ENCODE results near the gene KCNK4.
"Not testable (repeated sequence)": the region's sequence is repeated elsewhere in the genome, so short reads cannot be mapped to it uniquely, and the experiment has no call there.

Gene KCNK4

GRCh38 chr11:64291262-64291751 is at the start of gene KCNK4:
TSS of gene KCNK4 (plus strand) at chr11:64291302. CDS start at chr11:64293019, 1,717 bp downstream.
- no peak for DNase-seq

DNA sequence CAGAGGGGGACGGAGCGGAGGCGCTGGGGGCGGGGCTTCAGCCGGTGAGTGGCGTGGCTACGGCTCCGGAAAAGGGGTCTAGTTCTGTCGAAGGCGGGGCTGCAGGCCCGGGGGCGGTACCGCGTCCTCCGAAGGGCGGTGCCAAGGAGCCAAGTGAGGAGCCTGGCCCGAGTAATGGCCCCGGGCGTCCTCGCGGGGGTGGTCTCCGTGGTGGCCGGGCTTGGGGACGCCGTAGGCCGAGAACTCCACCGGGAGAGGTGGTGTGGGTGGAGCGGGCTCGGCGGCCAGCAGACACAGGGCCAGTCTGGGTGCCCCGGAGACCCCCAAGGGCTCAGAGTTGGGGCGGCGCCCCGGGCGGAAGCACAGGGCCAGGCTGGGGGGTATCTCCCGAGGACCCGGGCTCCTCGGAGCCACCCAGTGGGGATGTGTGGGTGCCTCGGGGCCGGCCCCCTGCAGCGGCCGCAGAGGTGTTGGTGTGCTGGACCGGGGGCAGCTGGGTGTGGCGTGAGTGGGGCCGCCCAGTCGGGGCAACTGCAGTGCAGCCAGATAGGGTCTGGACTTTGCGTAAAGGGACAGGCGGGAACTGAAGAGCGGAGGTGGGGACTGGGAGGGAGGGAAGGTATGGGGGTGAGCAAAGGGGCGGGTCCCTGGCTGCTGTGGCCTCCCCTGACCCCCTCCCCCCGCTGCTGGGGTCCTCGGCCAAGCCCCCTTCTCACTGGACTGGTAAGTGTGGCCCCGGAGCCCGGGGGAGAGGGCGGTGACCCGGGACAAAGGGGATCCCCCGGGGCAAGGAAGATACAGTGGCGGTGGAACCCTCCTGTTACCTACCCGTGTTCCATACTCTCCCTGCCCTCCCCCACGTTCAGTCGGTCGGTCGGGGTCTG is 49.4 kb upstream of the KCNK4 start:
- DNase-seq = peak in 2 of 6 experiments; percentile 12 to 40

DNA sequence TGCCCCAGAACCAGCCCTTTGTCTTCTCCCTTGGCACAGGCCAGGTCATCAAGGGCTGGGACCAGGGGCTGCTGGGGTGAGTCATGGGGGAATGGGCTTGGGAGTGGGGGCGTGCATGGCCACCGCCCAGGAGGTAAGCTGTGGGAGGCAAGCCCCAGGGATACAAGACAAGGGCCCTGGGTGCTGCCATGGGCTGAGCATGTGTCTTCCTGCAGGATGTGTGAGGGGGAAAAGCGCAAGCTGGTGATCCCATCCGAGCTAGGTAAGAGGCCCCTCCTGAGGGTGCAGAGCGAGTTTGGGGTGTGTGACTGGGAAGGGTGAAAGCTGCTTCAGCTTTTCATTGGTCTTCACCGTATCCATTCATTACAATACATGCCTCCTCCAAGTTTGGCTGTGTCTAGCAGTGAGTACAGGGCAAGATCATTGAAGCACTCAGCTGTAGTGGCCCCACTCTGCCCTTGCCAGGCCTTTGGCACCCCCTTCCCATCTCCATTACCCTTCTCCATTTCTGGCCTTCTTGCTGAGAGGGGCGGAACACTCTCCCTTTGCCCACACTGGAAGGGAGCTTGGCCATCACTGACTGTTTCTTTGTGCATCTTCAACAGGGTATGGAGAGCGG is 47.8 kb upstream of the KCNK4 start:
- no peak for DNase-seq

DNA sequence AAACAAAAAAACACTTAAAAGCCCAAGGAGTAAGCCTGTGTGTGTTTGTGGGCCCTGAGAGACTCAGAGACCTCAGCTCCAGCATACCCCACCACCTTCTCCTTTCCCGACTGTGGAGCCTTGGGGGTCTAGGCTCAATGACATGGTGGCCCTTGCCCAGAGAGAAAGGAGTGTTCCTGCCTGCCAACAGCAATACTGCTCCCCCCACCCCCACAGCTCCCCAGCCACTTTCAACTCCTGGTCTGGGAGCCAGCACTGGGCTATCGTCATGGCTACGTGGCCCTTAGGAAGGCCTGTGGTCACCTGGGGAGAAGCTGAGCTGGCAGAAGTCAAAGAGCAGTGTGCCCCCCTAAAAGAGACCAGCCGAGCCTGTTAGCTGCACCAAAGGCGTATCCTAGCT is 47.0 kb upstream of the KCNK4 start:
- no peak for DNase-seq

GRCh38 chr11:64244966-64245365 is 46.1 kb upstream of the KCNK4 start:
- DNase-seq = no peak

DNA sequence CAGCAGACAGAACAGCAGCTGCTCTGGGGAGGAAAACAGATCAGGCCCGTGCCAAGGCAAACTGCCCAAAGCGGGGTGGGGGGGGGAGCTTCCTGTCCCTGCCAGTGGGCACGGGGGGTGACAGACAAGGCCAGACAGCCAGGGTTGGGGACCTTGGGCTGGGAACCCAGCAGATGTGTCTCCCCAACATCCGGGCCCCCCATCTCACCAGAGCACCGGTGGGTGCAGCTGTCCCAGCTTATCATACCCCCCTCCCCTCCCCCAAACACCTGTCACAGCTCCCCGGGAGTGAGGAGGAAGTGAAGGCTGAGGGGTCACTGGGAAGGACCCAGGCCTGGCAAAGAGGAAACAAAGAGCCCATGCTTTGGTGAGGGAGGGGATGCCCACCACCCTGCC is 45.7 kb upstream of the KCNK4 start:
- peak in 2 of 6 experiments; percentile 23 to 41 for DNase-seq

DNA sequence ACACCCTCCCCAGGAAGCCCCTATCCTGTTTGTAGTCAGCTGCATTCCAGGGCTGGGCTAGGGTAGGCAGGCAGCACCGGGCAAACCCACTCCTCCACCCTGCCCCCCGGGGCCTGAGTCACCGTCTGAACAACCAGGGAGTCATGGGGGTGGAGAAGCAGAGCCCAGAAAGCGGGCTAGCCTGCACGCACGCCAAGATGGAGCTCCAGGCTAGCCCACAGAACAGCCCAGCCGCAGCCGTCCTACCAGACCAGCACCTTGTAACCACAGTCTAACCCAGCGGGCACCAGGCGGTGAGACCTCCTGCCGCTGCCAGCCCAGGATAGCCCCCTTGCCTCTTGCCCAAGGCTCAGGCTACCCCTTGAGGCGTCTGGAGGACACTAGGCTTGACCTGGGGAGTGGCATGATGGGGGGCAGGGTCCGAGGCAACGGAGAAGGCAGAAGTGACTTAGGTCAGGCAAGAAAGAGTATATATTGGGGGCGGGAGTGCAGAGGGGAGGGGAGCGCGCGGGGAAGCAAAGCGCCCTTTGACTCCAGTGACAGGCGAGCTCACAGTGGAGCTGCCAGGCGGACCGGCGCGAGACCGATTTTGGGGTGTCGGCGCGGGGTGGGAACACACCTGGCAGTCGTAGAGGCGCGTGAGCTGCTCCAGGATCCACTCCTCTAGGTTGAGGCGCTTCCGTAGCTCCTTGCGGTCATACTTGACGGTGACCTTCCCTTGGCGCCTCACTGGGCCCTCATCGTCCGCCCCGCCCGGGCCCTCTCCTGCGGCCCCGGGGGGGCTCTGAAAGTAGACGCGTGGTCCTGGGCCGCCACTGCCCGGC is 45.1 kb upstream of the KCNK4 start:
- peak in 3 of 6 experiments; percentile 35 to 58 (median 37) for DNase-seq

DNA sequence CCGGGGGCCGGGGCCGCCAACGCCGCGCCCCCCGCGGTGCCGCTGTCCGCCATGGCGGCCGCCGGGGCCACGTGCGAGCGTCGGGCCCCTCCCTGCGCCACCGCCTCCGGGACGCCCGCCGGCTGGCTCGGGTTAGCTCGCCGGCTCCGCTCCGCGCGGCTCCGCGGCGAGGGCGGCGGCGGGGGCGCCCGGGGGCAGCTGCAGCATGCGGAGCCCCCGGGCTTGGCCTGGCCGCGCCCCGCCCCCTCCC is 44.6 kb upstream of the KCNK4 start:
- DNase-seq = not testable (repeated sequence)

GRCh38 chr11:64246871-64247728 is 44.0 kb upstream of the KCNK4 start, which contains the start of gene PPP1R14B:
TSS of gene PPP1R14B (minus strand) at chr11:64246943. CDS start at chr11:64246673, 270 bp downstream.
- peak; percentile 48 to 75 (median 63) for DNase-seq

- no peak for DNase-seq
Measured at GRCh38 chr11:64247729-64248531, 43.2 kb upstream of the KCNK4 start.

- no peak for DNase-seq
Measured at GRCh38 chr11:64248578-64248977, 42.5 kb upstream of the KCNK4 start.

- no peak for DNase-seq
Measured at GRCh38 chr11:64249038-64249437, 42.1 kb upstream of the KCNK4 start.

- no peak for DNase-seq
Measured at GRCh38 chr11:64249563-64250414, 41.3 kb upstream of the KCNK4 start.

GRCh38 chr11:64250415-64251015 is 40.6 kb upstream of the KCNK4 start:
- DNase-seq = no peak

DNA sequence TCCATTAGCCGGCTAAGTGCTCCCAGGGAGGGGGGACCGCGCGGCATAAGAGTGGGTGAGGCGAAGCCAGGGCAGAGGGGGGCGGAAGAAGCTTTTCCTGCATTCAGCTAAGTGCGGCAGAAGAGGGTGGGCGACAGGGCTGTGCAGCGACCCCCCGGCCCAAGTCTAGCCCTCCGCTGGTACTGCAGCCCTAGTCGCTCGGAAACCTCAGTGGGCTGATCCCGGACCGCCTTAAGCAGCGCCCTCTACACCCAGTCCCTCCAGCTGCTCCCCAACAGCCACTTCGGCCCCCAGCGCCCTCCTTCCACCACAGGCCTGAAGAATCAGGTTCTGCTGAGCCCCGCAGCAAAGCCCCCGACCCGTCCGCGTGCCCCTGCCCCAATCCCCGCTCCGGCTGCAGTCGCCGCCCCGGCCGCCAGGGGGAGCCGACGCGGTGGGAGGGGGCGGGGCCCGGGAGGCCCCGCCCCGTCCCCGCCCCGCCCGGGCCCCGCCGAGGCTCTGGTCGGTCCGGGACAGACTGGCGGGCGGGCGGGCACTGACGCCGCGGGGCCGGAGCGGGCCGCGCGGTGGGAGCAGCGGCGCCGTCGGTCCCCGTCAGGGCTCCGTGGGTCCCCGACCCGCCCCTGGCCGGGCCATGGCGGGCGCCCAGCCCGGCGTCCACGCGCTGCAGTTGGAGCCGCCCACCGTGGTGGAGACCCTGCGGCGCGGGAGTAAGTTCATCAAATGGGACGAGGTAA is 39.9 kb upstream of the KCNK4 start, which contains the start of gene PLCB3:
TSS of gene PLCB3 (plus strand) at position 515 of the 737 bp plus-strand sequence. CDS start at position 635, 120 bp downstream.
- peak; percentile 19 to 74 (median 51) for DNase-seq

- DNase-seq = no peak
Measured at GRCh38 chr11:64251753-64252002, 39.4 kb upstream of the KCNK4 start.

GRCh38 chr11:64252003-64252872 is 38.9 kb upstream of the KCNK4 start:
- DNase-seq = no peak

- DNase-seq = no peak
Measured at GRCh38 chr11:64253043-64253442, 38.1 kb upstream of the KCNK4 start.
